Muscle of leg (tissue), 11 donors: ENCODE results near the gene FAM227B. TPM values are rescaled to one million over a fixed set of nuclear protein-coding genes. Genes with fewer than 3 reads are reported as not detected.
A peak's percentile ranks its signal among the peaks of the same experiment; 100 is the strongest.

Experiments used
- DNase-seq: peaks from one replicate; pipeline ENCODE4 v3.0.0; 2013
- H3K27ac ChIP-seq: one replicate; pipeline ENCODE4 v1.5.1; 2013; ENCODE audit warnings: mild to moderate bottlenecking, low read length, control low read depth
- H3K27me3 ChIP-seq: one replicate; pipeline ENCODE4 v1.6.1; 2013; ENCODE audit warnings: low read length; ENCODE audit not compliant: control insufficient read depth, insufficient read depth
- H3K36me3 ChIP-seq: one replicate; pipeline ENCODE4 v1.6.1; 2013; ENCODE audit warnings: low read length; ENCODE audit not compliant: control insufficient read depth, insufficient read depth
- H3K4me1 ChIP-seq: one replicate; pipeline ENCODE4 v1.6.1; 2013; ENCODE audit warnings: low read length; ENCODE audit not compliant: control insufficient read depth, insufficient read depth
- H3K4me3 ChIP-seq: one replicate; pipeline ENCODE4 v1.5.1; 2013; ENCODE audit warnings: low read length, control low read depth
- H3K9me3 ChIP-seq: replicated peaks from 2 replicates; pipeline ENCODE4 v1.6.1; 2013; ENCODE audit warnings: low read depth, low read length; ENCODE audit not compliant: control insufficient read depth
- WGBS: methylation state at CpG from one replicate; pipeline ENCODE4 v1.1.5; 2013; ENCODE audit warnings: missing lambda C conversion rate; ENCODE audit not compliant: insufficient coverage; 5-methylcytosine and 5-hydroxymethylcytosine counted together
- polyA plus RNA-seq, 8 donors: library from polyadenylated mRNA; unstranded; fragments of 120-200 nt; gene quantifications; one replicate each; pipeline versions ENCODE4 v1.2.1 to v1.2.3, GENCODE V29; 2013; ENCODE audit warnings: inconsistent platforms in 1 of 8, low replicate concordance in 1 of 8; ENCODE audit not compliant: insufficient read length in 8 of 8, insufficient read depth in 1 of 8
- total RNA-seq: library from RNA; stranded (reverse); fragments of 120-200 nt; gene quantifications from one replicate; pipeline ENCODE4 v1.2.4, GENCODE V29; 2013

The FAM227B gene
- total and polyA plus RNA-seq, 9 donors = 5.9 to 8.4 (median 7.2) TPM

DNA sequence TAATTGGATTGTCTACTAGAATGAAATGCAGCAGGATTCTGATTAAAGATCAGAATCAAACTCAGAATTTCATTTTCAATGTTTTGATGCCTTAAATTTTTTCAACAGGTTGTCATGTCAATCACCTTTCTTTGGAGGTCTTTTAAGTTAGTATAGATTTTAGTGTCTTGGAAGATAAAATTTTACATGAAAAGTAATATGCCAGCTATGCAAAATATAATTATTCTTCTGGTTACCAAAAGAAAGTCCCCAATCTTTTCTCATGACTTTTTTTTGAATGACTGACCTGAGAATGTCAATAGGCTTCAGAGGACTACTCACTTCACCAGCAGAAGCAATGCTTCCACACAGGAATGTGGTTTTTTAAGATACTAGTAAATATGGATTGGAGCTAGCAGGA, 193.2 kb downstream of the FAM227B start:
- no peak overlapping the region for H3K4me3 ChIP-seq
- no peaks in the 10 kb centered on the region for H3K9me3 ChIP-seq
- no peaks in the 10 kb centered on the region for H3K36me3 ChIP-seq
- H3K4me1 ChIP-seq = no peaks in the 10 kb centered on the region
- H3K27me3 ChIP-seq = no peaks in the 10 kb centered on the region
- no peak overlapping the region for H3K27ac ChIP-seq
- no peak for DNase-seq

- H3K4me3 ChIP-seq = peak overlapping the region; percentile 41
- no peaks in the 10 kb centered on the region for H3K27me3 ChIP-seq
- H3K36me3 ChIP-seq = no peaks in the 10 kb centered on the region
- H3K27ac ChIP-seq = no peak overlapping the region
- no peaks in the 10 kb centered on the region for H3K9me3 ChIP-seq
- WGBS = no CpG with 5 or more reads among the region's 1 CpG
- DNase-seq = no peak
- no peaks in the 10 kb centered on the region for H3K4me1 ChIP-seq
Observed at GRCh38 chr15:49424954-49425353, 195.7 kb downstream of the FAM227B start.

DNA sequence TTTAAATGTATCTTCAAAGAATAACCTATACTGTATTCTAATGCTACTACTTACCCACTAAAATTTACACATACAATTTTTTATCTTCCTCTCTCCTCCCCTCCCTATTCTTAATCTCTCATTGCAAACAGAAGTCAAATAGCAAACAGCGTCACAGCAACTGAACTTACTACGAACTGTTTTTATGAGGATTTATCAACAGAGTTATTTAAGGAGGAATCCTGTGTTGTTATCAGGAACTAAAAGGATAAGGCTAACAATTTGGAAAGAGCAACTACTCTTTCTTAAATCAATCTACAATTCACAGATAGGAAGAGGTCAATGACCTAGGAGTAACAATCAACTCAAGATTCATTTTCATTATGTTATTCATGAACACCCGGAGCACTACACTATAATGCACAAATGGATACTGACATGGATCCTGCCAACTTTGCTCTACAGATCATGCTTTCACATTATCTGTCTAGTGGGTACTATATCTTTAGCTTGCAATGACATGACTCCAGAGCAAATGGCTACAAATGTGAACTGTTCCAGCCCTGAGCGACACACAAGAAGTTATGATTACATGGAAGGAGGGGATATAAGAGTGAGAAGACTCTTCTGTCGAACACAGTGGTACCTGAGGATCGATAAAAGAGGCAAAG, 196.6 kb downstream of the FAM227B start:
- WGBS = 17% methylated on average over 2 of the region's 6 CpGs
- no peaks in the 10 kb centered on the region for H3K4me1 ChIP-seq
- no peaks in the 10 kb centered on the region for H3K36me3 ChIP-seq
- H3K9me3 ChIP-seq = no peaks in the 10 kb centered on the region
- H3K4me3 ChIP-seq = peak overlapping the region; percentile 41
- DNase-seq = peak; percentile 59
- no peaks in the 10 kb centered on the region for H3K27me3 ChIP-seq
- H3K27ac ChIP-seq = peak overlapping the region; percentile 83

GRCh38 chr15:49423021-49423420, 197.6 kb downstream of the FAM227B start, which contains the start of gene FGF7:
Gene FGF7 (plus strand): TSS chr15:49423242. CDS start chr15:49424298, 1,056 bp downstream.
- Histone ChIP-seq H3K4me1 (no peaks in the 10 kb centered on the region), H3K27ac (peak within 1 kb of the TSS; percentile 83), H3K9me3 (no peaks in the 10 kb centered on the region), H3K27me3 (no peaks in the 10 kb centered on the region), H3K4me3 (peak within 1 kb of the TSS; percentile 41), H3K36me3 (no peaks in the 10 kb centered on the region)
- DNase-seq = peak; percentile 91
- 0% methylated on average over 1 of the region's 4 CpGs for WGBS

GRCh38 chr15:49421991-49422390, 198.6 kb downstream of the FAM227B start:
- DNase-seq = peak; percentile 89
- no peaks in the 10 kb centered on the region for H3K4me1 ChIP-seq
- no peaks in the 10 kb centered on the region for H3K27me3 ChIP-seq
- WGBS = no CpG with 5 or more reads among the region's 9 CpGs
- H3K27ac ChIP-seq = peak overlapping the region; percentile 83
- peak overlapping the region; percentile 20 for H3K4me3 ChIP-seq
- peaks cover 2% of the 10 kb centered on the region for H3K9me3 ChIP-seq
- no peaks in the 10 kb centered on the region for H3K36me3 ChIP-seq

DNA sequence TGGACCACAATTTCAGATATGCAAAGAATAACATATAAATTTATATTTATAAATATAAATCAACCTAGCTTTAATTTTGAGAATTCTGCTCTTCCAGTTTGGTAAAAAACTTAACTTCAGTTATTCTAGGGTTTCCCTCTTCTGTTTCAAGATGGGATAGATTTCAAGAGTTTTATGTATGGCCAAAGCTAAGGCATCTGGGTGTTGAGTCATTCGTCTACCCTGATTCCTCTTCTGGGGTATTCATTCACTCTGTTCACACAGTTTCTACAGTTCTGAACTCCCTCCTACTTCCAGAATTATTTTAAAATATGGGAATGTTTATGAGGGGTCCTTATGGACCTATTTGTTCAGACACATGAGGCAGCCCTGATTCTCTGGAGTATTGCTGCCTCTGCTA, 201.8 kb downstream of the FAM227B start:
- no peak for DNase-seq
- whole genome bisulfite sequencing = no CpG with 5 or more reads among the region's 1 CpG

GRCh38 chr15:49415638-49416037, 205.0 kb downstream of the FAM227B start:
- no peak overlapping the region for H3K27ac ChIP-seq
- H3K9me3 ChIP-seq = peaks cover 3% of the 10 kb centered on the region
- no peak for DNase-seq
- no peaks in the 10 kb centered on the region for H3K36me3 ChIP-seq
- no peak overlapping the region for H3K4me3 ChIP-seq
- H3K27me3 ChIP-seq = no peaks in the 10 kb centered on the region
- H3K4me1 ChIP-seq = no peaks in the 10 kb centered on the region
- 56% methylated on average over 1 of the region's 1 CpG for WGBS

More for the DNA sequence above, 201.8 kb downstream of the FAM227B start:
- no peaks in the 10 kb centered on the region for H3K36me3 ChIP-seq
- no peaks in the 10 kb centered on the region for H3K27me3 ChIP-seq
- H3K4me1 ChIP-seq = no peaks in the 10 kb centered on the region
- peaks cover 3% of the 10 kb centered on the region for H3K9me3 ChIP-seq
- no peak overlapping the region for H3K4me3 ChIP-seq
- H3K27ac ChIP-seq = no peak overlapping the region

GRCh38 chr15:49415149-49415548, 205.5 kb downstream of the FAM227B start:
- no peak overlapping the region for H3K27ac ChIP-seq
- no peaks in the 10 kb centered on the region for H3K27me3 ChIP-seq
- no peaks in the 10 kb centered on the region for H3K4me1 ChIP-seq
- DNase-seq = no peak
- no peak overlapping the region for H3K4me3 ChIP-seq
- peaks cover 3% of the 10 kb centered on the region for H3K9me3 ChIP-seq
- H3K36me3 ChIP-seq = no peaks in the 10 kb centered on the region

DNA sequence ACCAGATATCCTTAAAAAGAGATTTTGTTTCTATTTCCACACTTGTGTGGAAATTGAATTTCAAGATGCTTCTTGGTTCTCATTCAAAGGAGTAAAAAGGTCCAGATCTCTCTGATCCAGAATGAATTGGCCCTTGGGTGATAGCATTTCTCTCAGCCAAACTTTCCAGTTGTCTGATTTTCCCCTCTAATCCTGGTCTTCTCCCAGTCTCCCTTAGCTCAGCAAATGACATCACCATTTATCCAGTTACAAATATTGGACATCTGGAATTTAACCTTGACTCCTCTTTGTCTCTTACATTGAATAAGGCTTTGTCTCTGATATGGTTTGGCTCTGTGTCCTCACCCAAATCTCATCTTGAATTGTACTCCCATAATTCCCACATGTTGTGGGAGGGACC, 207.8 kb downstream of the FAM227B start:
- peak overlapping the region; percentile 53 for H3K27ac ChIP-seq
- peak; percentile 94 for DNase-seq
- H3K4me3 ChIP-seq = no peak overlapping the region
- H3K27me3 ChIP-seq = no peaks in the 10 kb centered on the region
- H3K36me3 ChIP-seq = no peaks in the 10 kb centered on the region
- no peaks in the 10 kb centered on the region for H3K4me1 ChIP-seq
- peaks cover 3% of the 10 kb centered on the region for H3K9me3 ChIP-seq

GRCh38 chr15:49410641-49411040, 210.0 kb downstream of the FAM227B start:
- no peaks in the 10 kb centered on the region for H3K27me3 ChIP-seq
- no peaks in the 10 kb centered on the region for H3K4me1 ChIP-seq
- peak; percentile 85 for DNase-seq
- peak overlapping the region; percentile 47 for H3K27ac ChIP-seq
- no peaks in the 10 kb centered on the region for H3K9me3 ChIP-seq
- no peaks in the 10 kb centered on the region for H3K36me3 ChIP-seq
- H3K4me3 ChIP-seq = no peak overlapping the region
